ENCODE data around the gene SERPINC1. TPM values are rescaled to one million over a fixed set of nuclear protein-coding genes. Genes with fewer than 3 reads are reported as not detected.
A peak's percentile ranks its signal among the peaks of the same experiment; 100 is the strongest.

SERPINC1 gene
- total and polyA plus RNA-seq, 2 of the 13 experiments (the other 11 are each of a cell fraction or from before 2014, with no cell fraction given), result 142 to 205 TPM

- TF ChIP-seq IKZF5 (CRISPR knock-in tag; IDR thresholded peaks at IDR 0.05) (peak; percentile 45; the same call in 1 of the 2 replicates), ZNF772 (CRISPR knock-in tag; IDR thresholded peaks at IDR 0.05) (peak; percentile 89; the same call in 1 of the 2 replicates), XRCC5 (optimal IDR thresholded peaks at IDR 0.05; ENCODE audit: low read length) (no peak), SNAPC4 (CRISPR knock-in tag; IDR thresholded peaks at IDR 0.05) (no peak; the same call in 1 of the 2 replicates), ZFP1 (CRISPR knock-in tag; IDR thresholded peaks at IDR 0.05) (no peak), RAD21 (CRISPR knock-in tag; IDR thresholded peaks at IDR 0.05) (no peak; the same call in 1 of the 2 replicates)
Observed at GRCh38 chr1:173867753-173868265, 49.3 kb downstream of the SERPINC1 start, which contains the start of gene GAS5 (continued).

Measured in HepG2 (cell line).